ENCODE measurements around the gene CIB2. TPM values are rescaled to one million over a fixed set of nuclear protein-coding genes. Genes with fewer than 3 reads are reported as not detected.

Gene CIB2
- total and polyA plus RNA-seq, 2 experiments from 2014 or later = 59.5 to 64.4 TPM

DNA sequence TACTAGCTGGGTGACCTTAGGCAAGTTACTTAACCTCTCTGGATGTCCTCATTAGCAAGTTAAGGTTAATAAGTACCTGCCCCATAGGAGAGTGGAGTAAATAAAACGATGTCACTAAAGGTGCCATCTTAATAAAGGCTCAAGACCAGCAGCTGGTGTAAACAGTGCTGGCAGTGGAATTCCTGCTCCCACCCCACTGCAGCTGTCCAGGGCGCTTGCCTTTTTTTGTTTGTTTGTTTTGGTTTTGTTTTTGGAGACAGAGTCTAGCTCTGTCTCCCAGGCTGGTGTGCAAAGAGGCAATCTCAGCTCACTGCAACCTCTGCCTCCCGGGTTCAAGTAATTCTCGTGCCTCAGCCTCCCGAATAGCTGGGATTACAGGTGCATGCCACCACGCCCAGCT lies 46.8 kb upstream of the CIB2 start:
- Mint-ChIP-seq H3K9me3 (no peaks in the 10 kb centered on the region), H3K36me3 (ENCODE audit: low read depth) (no peaks in the 10 kb centered on the region; the same call in 2 of the 3 replicates), H3K4me3 (no peak overlapping the region), H3K27ac (no peak overlapping the region), H3K27me3 (ENCODE audit: insufficient read depth, low read depth, poor library complexity) (peaks cover 4% of the 10 kb centered on the region), H3K4me1 (peaks cover 4% of the 10 kb centered on the region; the same call in 2 of the 3 replicates)
- DNase-seq (ENCODE audit: low spot score) = no peak
- Histone ChIP-seq H4K20me1 (replicated peaks; ENCODE audit: insufficient read depth) (peaks cover 3% of the 10 kb centered on the region; the same call in 1 of the 2 replicates), H3K9me2 (ENCODE audit: insufficient read depth) (no peaks in the 10 kb centered on the region), H3K4me3 (no peak overlapping the region), H3K4me2 (no peak overlapping the region), H3K79me2 (replicated peaks; ENCODE audit: insufficient read depth) (no peaks in the 10 kb centered on the region), H3F3A (replicated peaks; ENCODE audit: low read depth) (no peaks in the 10 kb centered on the region), H2AFZ (no peak overlapping the region), H3K36me3 (ENCODE audit: insufficient read depth) (no peaks in the 10 kb centered on the region), H3K4me1 (ENCODE audit: insufficient read depth) (no peaks in the 10 kb centered on the region), H3K27me3 (ENCODE audit: insufficient read depth) (no peaks in the 10 kb centered on the region), H3K27ac (ENCODE audit: low read depth) (no peak overlapping the region)
- TF ChIP-seq, protein P1, sequence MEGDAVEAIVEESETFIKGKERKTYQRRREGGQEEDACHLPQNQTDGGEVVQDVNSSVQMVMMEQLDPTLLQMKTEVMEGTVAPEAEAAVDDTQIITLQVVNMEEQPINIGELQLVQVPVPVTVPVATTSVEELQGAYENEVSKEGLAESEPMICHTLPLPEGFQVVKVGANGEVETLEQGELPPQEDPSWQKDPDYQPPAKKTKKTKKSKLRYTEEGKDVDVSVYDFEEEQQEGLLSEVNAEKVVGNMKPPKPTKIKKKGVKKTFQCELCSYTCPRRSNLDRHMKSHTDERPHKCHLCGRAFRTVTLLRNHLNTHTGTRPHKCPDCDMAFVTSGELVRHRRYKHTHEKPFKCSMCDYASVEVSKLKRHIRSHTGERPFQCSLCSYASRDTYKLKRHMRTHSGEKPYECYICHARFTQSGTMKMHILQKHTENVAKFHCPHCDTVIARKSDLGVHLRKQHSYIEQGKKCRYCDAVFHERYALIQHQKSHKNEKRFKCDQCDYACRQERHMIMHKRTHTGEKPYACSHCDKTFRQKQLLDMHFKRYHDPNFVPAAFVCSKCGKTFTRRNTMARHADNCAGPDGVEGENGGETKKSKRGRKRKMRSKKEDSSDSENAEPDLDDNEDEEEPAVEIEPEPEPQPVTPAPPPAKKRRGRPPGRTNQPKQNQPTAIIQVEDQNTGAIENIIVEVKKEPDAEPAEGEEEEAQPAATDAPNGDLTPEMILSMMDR (conservative IDR thresholded peaks at IDR 0.05; ENCODE audit: low read depth in 2 of 2) = no peak
- TF ChIP-seq, protein P2, sequence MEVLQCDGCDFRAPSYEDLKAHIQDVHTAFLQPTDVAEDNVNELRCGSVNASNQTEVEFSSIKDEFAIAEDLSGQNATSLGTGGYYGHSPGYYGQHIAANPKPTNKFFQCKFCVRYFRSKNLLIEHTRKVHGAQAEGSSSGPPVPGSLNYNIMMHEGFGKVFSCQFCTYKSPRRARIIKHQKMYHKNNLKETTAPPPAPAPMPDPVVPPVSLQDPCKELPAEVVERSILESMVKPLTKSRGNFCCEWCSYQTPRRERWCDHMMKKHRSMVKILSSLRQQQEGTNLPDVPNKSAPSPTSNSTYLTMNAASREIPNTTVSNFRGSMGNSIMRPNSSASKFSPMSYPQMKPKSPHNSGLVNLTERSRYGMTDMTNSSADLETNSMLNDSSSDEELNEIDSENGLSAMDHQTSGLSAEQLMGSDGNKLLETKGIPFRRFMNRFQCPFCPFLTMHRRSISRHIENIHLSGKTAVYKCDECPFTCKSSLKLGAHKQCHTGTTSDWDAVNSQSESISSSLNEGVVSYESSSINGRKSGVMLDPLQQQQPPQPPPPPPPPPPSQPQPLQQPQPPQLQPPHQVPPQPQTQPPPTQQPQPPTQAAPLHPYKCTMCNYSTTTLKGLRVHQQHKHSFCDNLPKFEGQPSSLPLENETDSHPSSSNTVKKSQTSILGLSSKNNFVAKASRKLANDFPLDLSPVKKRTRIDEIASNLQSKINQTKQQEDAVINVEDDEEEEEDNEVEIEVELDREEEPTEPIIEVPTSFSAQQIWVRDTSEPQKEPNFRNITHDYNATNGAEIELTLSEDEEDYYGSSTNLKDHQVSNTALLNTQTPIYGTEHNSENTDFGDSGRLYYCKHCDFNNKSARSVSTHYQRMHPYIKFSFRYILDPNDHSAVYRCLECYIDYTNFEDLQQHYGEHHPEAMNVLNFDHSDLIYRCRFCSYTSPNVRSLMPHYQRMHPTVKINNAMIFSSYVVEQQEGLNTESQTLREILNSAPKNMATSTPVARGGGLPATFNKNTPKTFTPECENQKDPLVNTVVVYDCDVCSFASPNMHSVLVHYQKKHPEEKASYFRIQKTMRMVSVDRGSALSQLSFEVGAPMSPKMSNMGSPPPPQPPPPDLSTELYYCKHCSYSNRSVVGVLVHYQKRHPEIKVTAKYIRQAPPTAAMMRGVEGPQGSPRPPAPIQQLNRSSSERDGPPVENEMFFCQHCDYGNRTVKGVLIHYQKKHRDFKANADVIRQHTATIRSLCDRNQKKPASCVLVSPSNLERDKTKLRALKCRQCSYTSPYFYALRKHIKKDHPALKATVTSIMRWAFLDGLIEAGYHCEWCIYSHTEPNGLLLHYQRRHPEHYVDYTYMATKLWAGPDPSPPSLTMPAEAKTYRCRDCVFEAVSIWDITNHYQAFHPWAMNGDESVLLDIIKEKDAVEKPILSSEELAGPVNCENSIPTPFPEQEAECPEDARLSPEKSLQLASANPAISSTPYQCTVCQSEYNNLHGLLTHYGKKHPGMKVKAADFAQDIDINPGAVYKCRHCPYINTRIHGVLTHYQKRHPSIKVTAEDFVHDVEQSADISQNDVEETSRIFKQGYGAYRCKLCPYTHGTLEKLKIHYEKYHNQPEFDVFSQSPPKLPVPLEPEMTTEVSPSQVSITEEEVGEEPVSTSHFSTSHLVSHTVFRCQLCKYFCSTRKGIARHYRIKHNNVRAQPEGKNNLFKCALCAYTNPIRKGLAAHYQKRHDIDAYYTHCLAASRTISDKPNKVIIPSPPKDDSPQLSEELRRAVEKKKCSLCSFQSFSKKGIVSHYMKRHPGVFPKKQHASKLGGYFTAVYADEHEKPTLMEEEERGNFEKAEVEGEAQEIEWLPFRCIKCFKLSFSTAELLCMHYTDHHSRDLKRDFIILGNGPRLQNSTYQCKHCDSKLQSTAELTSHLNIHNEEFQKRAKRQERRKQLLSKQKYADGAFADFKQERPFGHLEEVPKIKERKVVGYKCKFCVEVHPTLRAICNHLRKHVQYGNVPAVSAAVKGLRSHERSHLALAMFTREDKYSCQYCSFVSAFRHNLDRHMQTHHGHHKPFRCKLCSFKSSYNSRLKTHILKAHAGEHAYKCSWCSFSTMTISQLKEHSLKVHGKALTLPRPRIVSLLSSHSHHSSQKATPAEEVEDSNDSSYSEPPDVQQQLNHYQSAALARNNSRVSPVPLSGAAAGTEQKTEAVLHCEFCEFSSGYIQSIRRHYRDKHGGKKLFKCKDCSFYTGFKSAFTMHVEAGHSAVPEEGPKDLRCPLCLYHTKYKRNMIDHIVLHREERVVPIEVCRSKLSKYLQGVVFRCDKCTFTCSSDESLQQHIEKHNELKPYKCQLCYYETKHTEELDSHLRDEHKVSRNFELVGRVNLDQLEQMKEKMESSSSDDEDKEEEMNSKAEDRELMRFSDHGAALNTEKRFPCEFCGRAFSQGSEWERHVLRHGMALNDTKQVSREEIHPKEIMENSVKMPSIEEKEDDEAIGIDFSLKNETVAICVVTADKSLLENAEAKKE (CRISPR knock-in tag; IDR thresholded peaks at IDR 0.05) = no peak
- TF ChIP-seq ZNF114 (CRISPR knock-in tag; IDR thresholded peaks at IDR 0.05) = no peak
- TF ChIP-seq, protein P3, sequence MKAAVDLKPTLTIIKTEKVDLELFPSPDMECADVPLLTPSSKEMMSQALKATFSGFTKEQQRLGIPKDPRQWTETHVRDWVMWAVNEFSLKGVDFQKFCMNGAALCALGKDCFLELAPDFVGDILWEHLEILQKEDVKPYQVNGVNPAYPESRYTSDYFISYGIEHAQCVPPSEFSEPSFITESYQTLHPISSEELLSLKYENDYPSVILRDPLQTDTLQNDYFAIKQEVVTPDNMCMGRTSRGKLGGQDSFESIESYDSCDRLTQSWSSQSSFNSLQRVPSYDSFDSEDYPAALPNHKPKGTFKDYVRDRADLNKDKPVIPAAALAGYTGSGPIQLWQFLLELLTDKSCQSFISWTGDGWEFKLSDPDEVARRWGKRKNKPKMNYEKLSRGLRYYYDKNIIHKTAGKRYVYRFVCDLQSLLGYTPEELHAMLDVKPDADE (IDR thresholded peaks at IDR 0.05) = no peak
- no peak for TF ChIP-seq CREB1 (CRISPR knock-in tag; IDR thresholded peaks at IDR 0.05; ENCODE audit: low read depth)
- TF ChIP-seq REST (IDR thresholded peaks at IDR 0.05; ENCODE audit: unreplicated experiment) = no peak
- no peak for TF ChIP-seq POLR2AphosphoS5 (IDR thresholded peaks at IDR 0.05; ENCODE audit: low read depth)
- no peak for TF ChIP-seq NANOG (IDR thresholded peaks at IDR 0.05; ENCODE audit: borderline replicate concordance)
- no peak for ATAC-seq

Data from GM23338 (cell line).